T-helper 1 cell treated with Interleukin-12 subunit alpha and Interleukin-12 subunit beta and Interleukin-4 antibody, amounts not matched to agents 30 ng/mL and 1 ng/mL, for 36 hours (primary cell): ENCODE results near the gene DGKB. TPM values are rescaled to one million over a fixed set of nuclear protein-coding genes. Genes with fewer than 3 reads are reported as not detected.
"Not testable (repeated sequence)": the region's sequence is repeated elsewhere in the genome, so short reads cannot be mapped to it uniquely, and the experiment has no call there.

Experiments used
- intact Hi-C: fragments of 100-400 bp; cut with micrococcal nuclease; formaldehyde crosslinking; loops from one replicate; pipeline ENCODE4 v1.15.1; 2024
- total RNA-seq: library from RNA; stranded (reverse); gene quantifications from 2 replicates; pipeline ENCODE4 v1.2.3, GENCODE V29; 2022

DGKB gene
- total RNA-seq, 1 donor from 2014 or later = not detected

GRCh38 chr7:14487701-14488395, 414.7 kb downstream of the DGKB start:
- intact Hi-C loops = no loop called here

GRCh38 chr7:14483663-14484062, 418.9 kb downstream of the DGKB start:
- intact Hi-C loops = no loop called here

GRCh38 chr7:14480281-14480680, 422.3 kb downstream of the DGKB start:
- intact Hi-C loops = no loop called here

GRCh38 chr7:14478834-14479510, 423.6 kb downstream of the DGKB start:
- intact Hi-C loops = no loop called here

- intact Hi-C loops = not testable (repeated sequence)
Observed at GRCh38 chr7:14461716-14462115, 440.8 kb downstream of the DGKB start.

GRCh38 chr7:14458846-14459245, 443.7 kb downstream of the DGKB start:
- intact Hi-C loops = loop anchor here (1.0 to 5.0 kb wide), 5 partner anchors 233 to 1820 kb away; no protein-coding TSS in a partner anchor

GRCh38 chr7:14457568-14458453, 444.7 kb downstream of the DGKB start:
- intact Hi-C loops = loop anchor here (1.0 to 5.0 kb wide), 6 partner anchors 234 to 1933 kb away; no protein-coding TSS in a partner anchor

- intact Hi-C loops = no loop called here
Observed at GRCh38 chr7:14449291-14449690, 453.3 kb downstream of the DGKB start.

GRCh38 chr7:14446829-14447228, 455.7 kb downstream of the DGKB start:
- intact Hi-C loops = no loop called here

- intact Hi-C loops = no loop called here
Observed at GRCh38 chr7:14446219-14446618, 456.3 kb downstream of the DGKB start.

GRCh38 chr7:14438366-14438765, 464.2 kb downstream of the DGKB start:
- intact Hi-C loops = no loop called here

GRCh38 chr7:14436878-14437277, 465.7 kb downstream of the DGKB start:
- intact Hi-C loops = no loop called here

- intact Hi-C loops = no loop called here
Observed at GRCh38 chr7:14432924-14433323, 469.6 kb downstream of the DGKB start.

GRCh38 chr7:14430926-14431325, 471.6 kb downstream of the DGKB start:
- intact Hi-C loops = no loop called here

GRCh38 chr7:14425559-14425958, 477.0 kb downstream of the DGKB start:
- intact Hi-C loops = no loop called here

GRCh38 chr7:14424675-14425074, 477.9 kb downstream of the DGKB start:
- intact Hi-C loops = no loop called here

GRCh38 chr7:14420768-14421167, 481.8 kb downstream of the DGKB start:
- intact Hi-C loops = no loop called here

GRCh38 chr7:14419531-14419930, 483.0 kb downstream of the DGKB start:
- intact Hi-C loops = no loop called here

- intact Hi-C loops = no loop called here
Observed at GRCh38 chr7:14418633-14419032, 483.9 kb downstream of the DGKB start.

- intact Hi-C loops = no loop called here
Observed at GRCh38 chr7:14414274-14414986, 488.1 kb downstream of the DGKB start.
